Vagina (tissue), 2 donors: ENCODE measurements around the gene FAM180A. TPM values are rescaled to one million over a fixed set of nuclear protein-coding genes. Genes with fewer than 3 reads are reported as not detected.

ENCODE experiments used
- DNase-seq, 2 donors: peaks; one replicate each; pipeline ENCODE4 v3.0.0-alpha.2; 2017; ENCODE audit errors: extremely low spot score in 2 of 2
- H3K27ac ChIP-seq: fragments of 200-600 bp; sonication (generic); one replicate; pipeline ENCODE4 v1.5.1; 2019
- H3K27me3 ChIP-seq: fragments of 200-600 bp; sonication (generic); one replicate; pipeline ENCODE4 v1.5.1; 2019
- H3K36me3 ChIP-seq, 2 donors: fragments of 200-600 bp; sonication (generic); one replicate each; pipeline ENCODE4 v1.5.1; 2017 to 2019
- H3K4me1 ChIP-seq: fragments of 200-600 bp; sonication (generic); one replicate; pipeline ENCODE4 v1.5.1; 2019
- H3K4me3 ChIP-seq, 2 donors: fragments of 200-600 bp; sonication (generic); 1 replicate in 1 of 2; 2 replicates in 1 of 2; pipeline ENCODE4 v1.5.1; 2016 to 2019
- H3K9me3 ChIP-seq: fragments of 200-600 bp; sonication (generic); one replicate; pipeline ENCODE4 v1.5.1; 2019
- POLR2A ChIP-seq, 2 donors: fragments of 450-650 bp; IDR thresholded peaks; one replicate each; pipeline ENCODE4 v1.6.1; 2017; ENCODE audit warnings: antibody characterized with exemption in 2 of 2, mild to moderate bottlenecking in 2 of 2, moderate library complexity in 2 of 2
- POLR2AphosphoS5 ChIP-seq, 2 donors: sonication (generic); formaldehyde crosslinking; IDR thresholded peaks; one replicate each; pipeline ENCODE4 v1.9.0; 2017; ENCODE audit warnings: antibody characterized with exemption in 2 of 2, mild to moderate bottlenecking in 2 of 2, low read depth in 1 of 2; ENCODE audit not compliant: insufficient read depth in 1 of 2
- intact Hi-C: fragments of 100-400 bp; cut with DNase I; formaldehyde crosslinking; loops from one replicate; pipeline ENCODE4 v1.15.1; 2023
- total RNA-seq: library from RNA; depleted of rRNA; stranded (reverse); fragments of >200 nt; gene quantifications from one replicate; pipeline ENCODE4 v1.2.3, GENCODE V29; 2016
- TF ChIP-seq, protein P1 (sequence below), 3 experiments: fragments of 450-650 bp in 2 of 3; fragments of 200-600 bp in 1 of 3; sonication (generic) in 1 of 3; IDR thresholded peaks; one replicate each; pipeline ENCODE4 v1.5.1; 2017 to 2019; ENCODE audit warnings: antibody characterized with exemption in 3 of 3, mild to moderate bottlenecking in 2 of 3, moderate library complexity in 2 of 3

The FAM180A gene
- total RNA-seq, 1 donor from 2014 or later, result 7.1 TPM

DNA sequence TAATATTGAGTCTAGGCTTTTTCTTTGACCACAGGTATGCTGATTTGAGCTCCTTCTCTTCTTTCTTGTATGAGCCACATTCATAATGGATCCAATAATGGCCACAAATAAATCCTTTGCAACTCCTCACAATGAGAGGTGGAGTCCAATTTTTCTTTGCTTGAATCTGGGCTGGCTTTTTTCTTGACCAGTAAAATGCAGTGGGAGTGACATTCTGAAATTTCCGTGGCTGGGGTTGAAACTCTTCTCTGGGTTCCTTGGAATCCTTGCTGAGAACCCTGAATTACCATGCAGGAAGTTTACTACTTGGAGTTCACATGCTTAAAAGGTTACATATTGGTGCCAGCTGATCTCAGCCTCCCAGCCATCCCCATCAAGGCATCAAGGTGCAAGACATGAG is 22.4 kb upstream of the FAM180A start:
- Histone ChIP-seq H3K27ac (no peak overlapping the region), H3K36me3 (no peaks in the 10 kb centered on the region), H3K27me3 (no peaks in the 10 kb centered on the region), H3K4me3 (no peak overlapping the region), H3K9me3 (no peaks in the 10 kb centered on the region), H3K4me1 (no peaks in the 10 kb centered on the region)
- intact Hi-C loops, result no loop called here
- TF ChIP-seq POLR2A (IDR thresholded peaks at IDR 0.05), result no peak
- no peak for TF ChIP-seq POLR2AphosphoS5 (IDR thresholded peaks at IDR 0.05; ENCODE audit: insufficient read depth in 1 of 2, low read depth in 1 of 2)
- TF ChIP-seq, protein P1, sequence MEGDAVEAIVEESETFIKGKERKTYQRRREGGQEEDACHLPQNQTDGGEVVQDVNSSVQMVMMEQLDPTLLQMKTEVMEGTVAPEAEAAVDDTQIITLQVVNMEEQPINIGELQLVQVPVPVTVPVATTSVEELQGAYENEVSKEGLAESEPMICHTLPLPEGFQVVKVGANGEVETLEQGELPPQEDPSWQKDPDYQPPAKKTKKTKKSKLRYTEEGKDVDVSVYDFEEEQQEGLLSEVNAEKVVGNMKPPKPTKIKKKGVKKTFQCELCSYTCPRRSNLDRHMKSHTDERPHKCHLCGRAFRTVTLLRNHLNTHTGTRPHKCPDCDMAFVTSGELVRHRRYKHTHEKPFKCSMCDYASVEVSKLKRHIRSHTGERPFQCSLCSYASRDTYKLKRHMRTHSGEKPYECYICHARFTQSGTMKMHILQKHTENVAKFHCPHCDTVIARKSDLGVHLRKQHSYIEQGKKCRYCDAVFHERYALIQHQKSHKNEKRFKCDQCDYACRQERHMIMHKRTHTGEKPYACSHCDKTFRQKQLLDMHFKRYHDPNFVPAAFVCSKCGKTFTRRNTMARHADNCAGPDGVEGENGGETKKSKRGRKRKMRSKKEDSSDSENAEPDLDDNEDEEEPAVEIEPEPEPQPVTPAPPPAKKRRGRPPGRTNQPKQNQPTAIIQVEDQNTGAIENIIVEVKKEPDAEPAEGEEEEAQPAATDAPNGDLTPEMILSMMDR (IDR thresholded peaks at IDR 0.05), result no peak
- DNase-seq, result peak in 1 of 2 donors; percentile 49

DNA sequence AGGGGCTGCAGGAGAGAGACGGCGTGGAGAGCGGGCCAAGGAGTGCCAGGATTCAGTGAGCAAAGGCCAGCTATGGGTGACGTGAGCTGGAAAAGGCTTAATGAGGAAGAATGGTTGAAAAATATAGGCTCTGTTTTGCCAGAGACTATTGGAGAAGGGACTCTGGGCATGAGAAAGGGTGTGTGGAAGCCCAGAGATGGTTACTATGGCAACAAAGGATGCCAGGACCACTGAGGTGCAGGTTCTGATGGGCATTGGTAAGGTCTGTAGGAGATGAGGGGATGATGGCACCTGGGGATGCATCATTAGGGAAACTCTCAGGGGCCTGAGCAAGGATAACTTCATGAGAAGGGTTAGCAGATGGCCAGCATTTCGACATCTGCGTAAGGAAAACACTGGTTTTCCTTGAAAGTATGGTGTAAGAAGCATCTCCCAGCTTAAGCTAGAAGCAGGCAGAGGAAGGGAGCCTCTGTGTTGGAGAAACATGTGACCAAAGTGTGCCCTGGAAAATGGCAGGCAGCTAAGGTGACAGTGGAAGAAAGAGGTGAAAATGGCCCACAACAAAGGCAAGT is 21.6 kb upstream of the FAM180A start:
- H3K9me3 ChIP-seq, result no peaks in the 10 kb centered on the region
- no peak for TF ChIP-seq POLR2A (IDR thresholded peaks at IDR 0.05)
- TF ChIP-seq, protein P1 (IDR thresholded peaks at IDR 0.05), result no peak
- TF ChIP-seq POLR2AphosphoS5 (IDR thresholded peaks at IDR 0.05; ENCODE audit: insufficient read depth in 1 of 2, low read depth in 1 of 2), result no peak
- no peak overlapping the region for H3K27ac ChIP-seq
- intact Hi-C loops, result no loop called here
- H3K4me1 ChIP-seq, result no peaks in the 10 kb centered on the region
- H3K36me3 ChIP-seq, result no peaks in the 10 kb centered on the region
- peak in 1 of 2 donors; percentile 71 for DNase-seq
- H3K27me3 ChIP-seq, result no peaks in the 10 kb centered on the region
- no peak overlapping the region for H3K4me3 ChIP-seq

DNA sequence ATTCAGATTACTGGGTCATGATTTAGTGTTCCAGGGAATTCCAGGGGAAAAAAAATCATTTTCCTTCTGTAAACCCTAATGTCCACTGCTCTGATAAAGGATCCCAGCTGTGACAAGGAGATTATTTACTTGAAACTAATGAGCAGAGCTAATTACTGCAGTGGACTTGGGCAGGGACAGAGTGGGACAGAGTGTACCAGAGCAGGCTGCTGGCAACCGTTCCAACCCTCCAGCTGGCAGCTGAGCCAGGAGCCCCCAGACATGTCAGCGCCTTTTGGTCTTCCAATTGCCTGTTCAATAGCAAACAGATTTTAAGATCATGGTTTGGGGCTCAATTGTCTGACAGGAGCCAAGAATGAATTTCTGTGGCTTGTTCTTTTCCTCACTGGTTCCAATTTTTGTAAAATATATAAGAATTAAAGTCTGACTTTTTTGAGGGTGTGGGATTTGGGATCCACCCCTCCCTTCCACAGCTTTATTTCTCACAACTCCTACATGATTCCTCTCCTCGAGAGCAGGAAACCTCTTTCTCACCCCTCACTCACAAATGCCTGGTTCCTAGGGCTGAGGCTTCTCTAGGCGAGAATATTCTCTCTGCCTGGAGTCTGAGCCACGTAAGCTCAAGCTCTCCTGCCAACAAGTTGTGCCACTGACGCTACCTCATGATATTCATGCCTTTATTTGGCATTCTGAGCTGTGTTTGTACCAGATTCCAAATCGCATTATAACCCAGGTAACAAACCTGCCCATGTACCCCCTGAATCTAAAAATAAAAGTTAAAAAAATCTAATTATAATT is 20.6 kb upstream of the FAM180A start:
- Histone ChIP-seq H3K36me3 (no peaks in the 10 kb centered on the region), H3K27me3 (no peaks in the 10 kb centered on the region), H3K9me3 (no peaks in the 10 kb centered on the region), H3K4me3 (no peak overlapping the region), H3K27ac (no peak overlapping the region), H3K4me1 (no peaks in the 10 kb centered on the region)
- intact Hi-C loops, result no loop called here
- no peak for TF ChIP-seq POLR2AphosphoS5 (IDR thresholded peaks at IDR 0.05; ENCODE audit: insufficient read depth in 1 of 2, low read depth in 1 of 2)
- TF ChIP-seq, protein P1 (IDR thresholded peaks at IDR 0.05), result no peak
- TF ChIP-seq POLR2A (IDR thresholded peaks at IDR 0.05), result no peak
- DNase-seq, result peak in 1 of 2 donors; percentile 64

DNA sequence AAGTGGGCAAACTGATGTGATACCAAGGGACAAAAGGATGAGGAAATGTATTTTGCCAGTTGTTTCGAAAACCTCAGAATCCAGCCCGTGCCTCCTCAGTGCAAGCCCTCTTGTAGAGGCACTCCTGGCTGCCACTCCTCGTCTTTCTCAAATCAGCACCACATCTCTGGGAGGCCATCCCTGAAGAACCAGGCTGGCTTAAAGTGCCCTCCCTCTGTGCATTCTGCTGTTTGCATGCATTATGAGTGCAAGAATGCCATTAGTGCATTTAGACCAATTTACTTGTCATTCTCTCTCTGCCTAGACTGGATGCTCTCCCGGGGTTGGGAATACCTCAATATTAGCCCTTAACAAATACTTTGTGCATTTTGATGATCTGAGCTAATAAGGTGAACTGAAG is 19.9 kb upstream of the FAM180A start:
- H3K27ac ChIP-seq, result no peak overlapping the region
- intact Hi-C loops, result no loop called here

More for the DNA sequence above, 19.9 kb upstream of the FAM180A start:
- Histone ChIP-seq H3K36me3 (no peaks in the 10 kb centered on the region), H3K27me3 (no peaks in the 10 kb centered on the region), H3K4me1 (no peaks in the 10 kb centered on the region), H3K9me3 (no peaks in the 10 kb centered on the region), H3K4me3 (no peak overlapping the region)
- no peak for TF ChIP-seq POLR2A (IDR thresholded peaks at IDR 0.05)
- no peak for TF ChIP-seq POLR2AphosphoS5 (IDR thresholded peaks at IDR 0.05; ENCODE audit: insufficient read depth in 1 of 2, low read depth in 1 of 2)
- TF ChIP-seq, protein P1 (IDR thresholded peaks at IDR 0.05), result no peak
- DNase-seq, result peak in 1 of 2 donors; percentile 47
